ENCODE measurements around the gene PRDM8. TPM values are rescaled to one million over a fixed set of nuclear protein-coding genes. Genes with fewer than 3 reads are reported as not detected.

The PRDM8 gene
- total RNA-seq, 1 experiment from 2014 or later: 0.09 TPM

DNA sequence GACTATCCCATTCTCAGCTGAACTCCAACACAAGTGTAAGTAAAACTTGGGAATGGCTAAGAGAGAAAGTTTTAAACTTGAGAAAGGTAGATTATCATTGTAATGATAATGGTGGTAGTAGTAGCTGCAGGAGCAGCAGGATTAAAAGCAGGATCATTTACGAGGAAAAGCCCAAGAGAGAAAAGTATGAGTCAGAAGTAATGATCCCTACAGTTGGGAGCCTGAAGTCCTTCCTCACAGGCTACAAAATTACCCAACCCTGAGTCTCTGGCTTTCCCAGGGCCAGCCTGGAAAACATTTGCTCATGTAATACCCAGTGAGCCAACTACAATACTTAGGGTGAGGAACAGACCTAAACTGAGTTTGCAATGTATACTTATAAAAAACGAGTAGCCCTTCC is 4.4 kb upstream of the PRDM8 start:
- H3K4me1 ChIP-seq (ENCODE audit: insufficient read depth, low read length, poor library complexity, severe bottlenecking): no peaks in the 10 kb centered on the region
- TF ChIP-seq EZH2 (IDR thresholded peaks at IDR 0.05; ENCODE audit: borderline replicate concordance, low read depth, low read length, poor library complexity, severe bottlenecking): no peak
- TF ChIP-seq, protein P1, sequence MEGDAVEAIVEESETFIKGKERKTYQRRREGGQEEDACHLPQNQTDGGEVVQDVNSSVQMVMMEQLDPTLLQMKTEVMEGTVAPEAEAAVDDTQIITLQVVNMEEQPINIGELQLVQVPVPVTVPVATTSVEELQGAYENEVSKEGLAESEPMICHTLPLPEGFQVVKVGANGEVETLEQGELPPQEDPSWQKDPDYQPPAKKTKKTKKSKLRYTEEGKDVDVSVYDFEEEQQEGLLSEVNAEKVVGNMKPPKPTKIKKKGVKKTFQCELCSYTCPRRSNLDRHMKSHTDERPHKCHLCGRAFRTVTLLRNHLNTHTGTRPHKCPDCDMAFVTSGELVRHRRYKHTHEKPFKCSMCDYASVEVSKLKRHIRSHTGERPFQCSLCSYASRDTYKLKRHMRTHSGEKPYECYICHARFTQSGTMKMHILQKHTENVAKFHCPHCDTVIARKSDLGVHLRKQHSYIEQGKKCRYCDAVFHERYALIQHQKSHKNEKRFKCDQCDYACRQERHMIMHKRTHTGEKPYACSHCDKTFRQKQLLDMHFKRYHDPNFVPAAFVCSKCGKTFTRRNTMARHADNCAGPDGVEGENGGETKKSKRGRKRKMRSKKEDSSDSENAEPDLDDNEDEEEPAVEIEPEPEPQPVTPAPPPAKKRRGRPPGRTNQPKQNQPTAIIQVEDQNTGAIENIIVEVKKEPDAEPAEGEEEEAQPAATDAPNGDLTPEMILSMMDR (conservative IDR thresholded peaks at IDR 0.05; ENCODE audit: low read depth, low read length): no peak
- ChIA-PET POLR2A (ENCODE audit: low non-redundant PET) (interaction anchor here (0.5 kb wide), 1 partner anchor 12 kb away, joined by 3 read pairs; no protein-coding TSS in a partner anchor), CTCF (no interaction called here)
- intact Hi-C loops (cut with micrococcal nuclease; ENCODE audit: unreplicated experiment): no loop called here
- DNase-seq (ENCODE audit: low spot score): no peak
- no peak overlapping the region for H3K4me3 ChIP-seq (ENCODE audit: low read depth, low read length, poor library complexity, severe bottlenecking)
- no TSS peak for BruUV-seq (replicated peaks)
- no peak overlapping the region for H3K27ac ChIP-seq (ENCODE audit: low read depth, low read length, poor library complexity, severe bottlenecking)
- H3K9me3 ChIP-seq (ENCODE audit: low read depth, low read length, poor library complexity, severe bottlenecking): no peaks in the 10 kb centered on the region
- no peaks in the 10 kb centered on the region for H3K27me3 ChIP-seq (replicated peaks; ENCODE audit: insufficient read depth, low read depth, low read length, poor library complexity)
- H3K36me3 ChIP-seq (ENCODE audit: insufficient read depth, low read length, poor library complexity, severe bottlenecking): no peaks in the 10 kb centered on the region

DNA sequence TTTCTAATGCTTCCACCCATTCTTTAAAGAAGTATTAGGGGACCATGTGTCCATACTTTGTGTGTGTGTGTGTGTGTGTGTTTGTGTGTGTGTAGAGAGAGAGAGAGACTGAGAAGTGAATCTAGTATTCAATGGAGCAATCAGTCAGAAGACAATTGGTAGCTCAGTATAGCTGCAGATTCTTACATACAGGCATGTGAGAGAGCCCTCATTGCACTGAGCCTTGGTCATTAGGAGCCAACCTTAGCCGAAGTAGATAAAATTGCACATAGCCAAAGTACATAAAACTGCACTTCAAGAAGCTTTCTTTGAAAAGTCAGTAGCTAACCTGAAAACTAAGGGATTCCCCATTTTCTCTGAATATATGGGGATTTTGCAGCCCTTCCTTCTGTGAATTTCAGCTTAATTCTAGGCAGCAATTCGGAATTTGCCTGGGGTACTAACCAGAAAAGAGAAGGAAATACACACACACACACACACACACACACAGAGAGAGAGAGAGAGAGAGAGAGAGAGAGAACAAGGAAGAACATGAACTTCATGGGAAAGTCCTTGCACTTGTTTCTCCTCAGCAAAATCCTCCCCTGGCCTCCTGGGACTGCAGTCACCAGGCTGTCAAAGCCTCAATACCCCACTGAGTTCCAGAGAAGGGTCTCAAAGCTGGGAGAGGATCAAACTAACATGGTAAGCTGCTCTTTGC is 1.7 kb upstream of the PRDM8 start:
- no peaks in the 10 kb centered on the region for H3K9me3 ChIP-seq (ENCODE audit: low read depth, low read length, poor library complexity, severe bottlenecking)
- ChIA-PET CTCF (no interaction called here), POLR2A (ENCODE audit: low non-redundant PET) (no interaction called here)
- intact Hi-C loops (cut with micrococcal nuclease; ENCODE audit: unreplicated experiment): no loop called here
- peaks cover 4% of the 10 kb centered on the region for H3K27me3 ChIP-seq (replicated peaks; ENCODE audit: insufficient read depth, low read depth, low read length, poor library complexity)
- DNase-seq (ENCODE audit: low spot score): no peak
- H3K27ac ChIP-seq (ENCODE audit: low read depth, low read length, poor library complexity, severe bottlenecking): no peak overlapping the region
- no peak for TF ChIP-seq EZH2 (IDR thresholded peaks at IDR 0.05; ENCODE audit: borderline replicate concordance, low read depth, low read length, poor library complexity, severe bottlenecking)
- BruUV-seq (replicated peaks): no TSS peak
- no peaks in the 10 kb centered on the region for H3K4me1 ChIP-seq (ENCODE audit: insufficient read depth, low read length, poor library complexity, severe bottlenecking)
- H3K36me3 ChIP-seq (ENCODE audit: insufficient read depth, low read length, poor library complexity, severe bottlenecking): no peaks in the 10 kb centered on the region
- H3K4me3 ChIP-seq (ENCODE audit: low read depth, low read length, poor library complexity, severe bottlenecking): no peak overlapping the region

DNA sequence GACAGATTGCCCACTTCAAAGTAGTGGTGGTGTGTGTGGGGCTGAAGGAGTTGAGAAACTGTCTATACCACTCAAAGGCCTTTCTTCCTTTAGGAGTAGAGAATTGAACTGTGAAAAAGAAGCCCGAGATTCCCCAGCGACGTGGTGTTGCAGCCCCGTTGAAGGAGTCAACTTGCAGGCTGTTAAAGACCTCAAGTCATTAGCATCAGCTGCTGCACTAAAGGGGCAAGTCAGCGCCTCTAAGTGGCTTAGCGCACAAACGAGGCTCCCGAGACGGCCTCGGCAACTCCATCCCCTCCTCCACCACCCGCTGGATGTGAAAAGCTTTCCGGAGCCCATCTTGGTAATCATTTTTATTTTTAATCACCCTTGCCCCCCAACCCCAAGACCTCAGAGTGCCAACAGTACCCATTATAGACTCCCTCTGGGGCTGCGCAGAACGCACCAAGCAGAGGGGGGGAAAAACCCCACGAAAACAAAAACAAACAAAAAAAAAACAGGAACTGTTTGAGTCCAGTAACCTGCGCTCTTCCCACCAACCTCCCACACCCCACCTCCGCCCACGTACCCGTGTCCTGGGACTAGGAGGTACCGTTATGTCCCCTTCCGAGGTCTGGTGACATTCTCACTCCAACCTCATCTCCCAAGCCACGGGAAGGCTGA is 913 bp upstream of the PRDM8 start:
- Histone ChIP-seq H3K27ac (ENCODE audit: low read depth, low read length, poor library complexity, severe bottlenecking) (no peak overlapping the region), H3K4me1 (ENCODE audit: insufficient read depth, low read length, poor library complexity, severe bottlenecking) (no peaks in the 10 kb centered on the region), H3K9me3 (ENCODE audit: low read depth, low read length, poor library complexity, severe bottlenecking) (no peaks in the 10 kb centered on the region), H3K36me3 (ENCODE audit: insufficient read depth, low read length, poor library complexity, severe bottlenecking) (no peaks in the 10 kb centered on the region), H3K4me3 (ENCODE audit: low read depth, low read length, poor library complexity, severe bottlenecking) (no peak overlapping the region), H3K27me3 (replicated peaks; ENCODE audit: insufficient read depth, low read depth, low read length, poor library complexity) (peaks cover 12% of the 10 kb centered on the region)
- DNase-seq (ENCODE audit: low spot score): no peak
- TF ChIP-seq EZH2 (IDR thresholded peaks at IDR 0.05; ENCODE audit: borderline replicate concordance, low read depth, low read length, poor library complexity, severe bottlenecking): no peak
- TF ChIP-seq, protein P1 (conservative IDR thresholded peaks at IDR 0.05; ENCODE audit: low read depth, low read length): no peak
- ChIA-PET CTCF (no interaction called here), POLR2A (ENCODE audit: low non-redundant PET) (no interaction called here)
- BruUV-seq (replicated peaks): no TSS peak
- intact Hi-C loops (cut with micrococcal nuclease; ENCODE audit: unreplicated experiment): no loop called here

All from A673 (cell line).